ENCODE data around the gene CNGA2. TPM values are rescaled to one million over a fixed set of nuclear protein-coding genes. Genes with fewer than 3 reads are reported as not detected.

Gene CNGA2
- total and polyA plus RNA-seq, 2 experiments from 2014 or later: not detected

DNA sequence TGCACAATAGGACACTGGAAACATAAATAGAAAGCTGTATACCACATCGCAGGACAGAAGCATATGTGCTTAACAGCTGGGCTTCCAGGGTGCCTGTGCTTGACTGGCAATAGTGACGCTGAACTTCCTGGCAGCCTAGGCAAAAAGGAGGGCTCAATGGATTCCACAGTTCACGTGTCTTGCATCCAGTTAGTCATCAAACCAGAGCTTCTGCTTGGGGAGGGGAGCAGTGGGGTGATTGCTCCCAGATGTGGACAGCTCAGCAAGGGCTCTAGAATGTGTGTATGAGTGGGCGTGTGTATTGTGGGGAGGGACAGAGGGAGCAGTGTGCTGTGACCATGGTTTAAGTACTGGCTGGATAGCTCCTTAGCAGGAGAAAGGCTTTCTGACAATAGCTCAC, 37.0 kb upstream of the CNGA2 start (continued):
- TF ChIP-seq, protein P1, sequence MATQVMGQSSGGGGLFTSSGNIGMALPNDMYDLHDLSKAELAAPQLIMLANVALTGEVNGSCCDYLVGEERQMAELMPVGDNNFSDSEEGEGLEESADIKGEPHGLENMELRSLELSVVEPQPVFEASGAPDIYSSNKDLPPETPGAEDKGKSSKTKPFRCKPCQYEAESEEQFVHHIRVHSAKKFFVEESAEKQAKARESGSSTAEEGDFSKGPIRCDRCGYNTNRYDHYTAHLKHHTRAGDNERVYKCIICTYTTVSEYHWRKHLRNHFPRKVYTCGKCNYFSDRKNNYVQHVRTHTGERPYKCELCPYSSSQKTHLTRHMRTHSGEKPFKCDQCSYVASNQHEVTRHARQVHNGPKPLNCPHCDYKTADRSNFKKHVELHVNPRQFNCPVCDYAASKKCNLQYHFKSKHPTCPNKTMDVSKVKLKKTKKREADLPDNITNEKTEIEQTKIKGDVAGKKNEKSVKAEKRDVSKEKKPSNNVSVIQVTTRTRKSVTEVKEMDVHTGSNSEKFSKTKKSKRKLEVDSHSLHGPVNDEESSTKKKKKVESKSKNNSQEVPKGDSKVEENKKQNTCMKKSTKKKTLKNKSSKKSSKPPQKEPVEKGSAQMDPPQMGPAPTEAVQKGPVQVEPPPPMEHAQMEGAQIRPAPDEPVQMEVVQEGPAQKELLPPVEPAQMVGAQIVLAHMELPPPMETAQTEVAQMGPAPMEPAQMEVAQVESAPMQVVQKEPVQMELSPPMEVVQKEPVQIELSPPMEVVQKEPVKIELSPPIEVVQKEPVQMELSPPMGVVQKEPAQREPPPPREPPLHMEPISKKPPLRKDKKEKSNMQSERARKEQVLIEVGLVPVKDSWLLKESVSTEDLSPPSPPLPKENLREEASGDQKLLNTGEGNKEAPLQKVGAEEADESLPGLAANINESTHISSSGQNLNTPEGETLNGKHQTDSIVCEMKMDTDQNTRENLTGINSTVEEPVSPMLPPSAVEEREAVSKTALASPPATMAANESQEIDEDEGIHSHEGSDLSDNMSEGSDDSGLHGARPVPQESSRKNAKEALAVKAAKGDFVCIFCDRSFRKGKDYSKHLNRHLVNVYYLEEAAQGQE (IDR thresholded peaks at IDR 0.05; ENCODE audit: unreplicated experiment): no peak
- TF ChIP-seq, protein P2, sequence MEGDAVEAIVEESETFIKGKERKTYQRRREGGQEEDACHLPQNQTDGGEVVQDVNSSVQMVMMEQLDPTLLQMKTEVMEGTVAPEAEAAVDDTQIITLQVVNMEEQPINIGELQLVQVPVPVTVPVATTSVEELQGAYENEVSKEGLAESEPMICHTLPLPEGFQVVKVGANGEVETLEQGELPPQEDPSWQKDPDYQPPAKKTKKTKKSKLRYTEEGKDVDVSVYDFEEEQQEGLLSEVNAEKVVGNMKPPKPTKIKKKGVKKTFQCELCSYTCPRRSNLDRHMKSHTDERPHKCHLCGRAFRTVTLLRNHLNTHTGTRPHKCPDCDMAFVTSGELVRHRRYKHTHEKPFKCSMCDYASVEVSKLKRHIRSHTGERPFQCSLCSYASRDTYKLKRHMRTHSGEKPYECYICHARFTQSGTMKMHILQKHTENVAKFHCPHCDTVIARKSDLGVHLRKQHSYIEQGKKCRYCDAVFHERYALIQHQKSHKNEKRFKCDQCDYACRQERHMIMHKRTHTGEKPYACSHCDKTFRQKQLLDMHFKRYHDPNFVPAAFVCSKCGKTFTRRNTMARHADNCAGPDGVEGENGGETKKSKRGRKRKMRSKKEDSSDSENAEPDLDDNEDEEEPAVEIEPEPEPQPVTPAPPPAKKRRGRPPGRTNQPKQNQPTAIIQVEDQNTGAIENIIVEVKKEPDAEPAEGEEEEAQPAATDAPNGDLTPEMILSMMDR (conservative IDR thresholded peaks at IDR 0.05; ENCODE audit: low read depth in 2 of 2): no peak
- TF ChIP-seq ETS1 (IDR thresholded peaks at IDR 0.05) (no peak), ZNF114 (CRISPR knock-in tag; IDR thresholded peaks at IDR 0.05) (no peak), JUNB (IDR thresholded peaks at IDR 0.05; ENCODE audit: unreplicated experiment) (no peak), STAT1 (IDR thresholded peaks at IDR 0.05; ENCODE audit: unreplicated experiment) (no peak), NANOG (IDR thresholded peaks at IDR 0.05; ENCODE audit: borderline replicate concordance) (no peak)

DNA sequence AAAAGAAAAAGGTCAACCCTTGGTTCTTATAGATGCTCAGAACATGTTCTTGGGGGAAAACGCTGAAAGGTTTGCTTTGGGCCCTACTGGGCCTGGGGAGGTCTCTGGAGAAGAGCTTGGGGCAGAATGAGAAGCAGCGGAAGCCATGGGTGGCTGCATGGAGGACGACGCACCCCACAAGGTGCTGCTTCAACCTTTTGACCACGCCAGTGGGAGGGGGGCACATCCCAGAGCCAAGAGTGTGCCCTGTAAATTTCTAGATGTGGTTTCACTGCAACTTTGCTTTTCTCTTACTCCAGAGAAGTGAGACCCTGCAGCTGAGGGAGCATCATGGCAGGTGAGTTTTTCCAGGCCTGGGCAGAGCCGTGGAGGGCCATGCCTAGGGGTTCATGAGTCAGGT, 36.1 kb upstream of the CNGA2 start:
- H3K79me2 ChIP-seq (replicated peaks; ENCODE audit: insufficient read depth): no peaks in the 10 kb centered on the region
- peaks cover 4% of the 10 kb centered on the region; the same call in 1 of the 2 replicates for H3K27me3 ChIP-seq (ENCODE audit: insufficient read depth)
- no peak overlapping the region for H3K27ac Mint-ChIP-seq
- H3K36me3 ChIP-seq (ENCODE audit: insufficient read depth): no peaks in the 10 kb centered on the region
- H3K36me3 Mint-ChIP-seq (ENCODE audit: low read depth): no peaks in the 10 kb centered on the region
- no peak overlapping the region for H3K4me3 Mint-ChIP-seq
- peaks cover 10% of the 10 kb centered on the region for H3K27me3 Mint-ChIP-seq (ENCODE audit: insufficient read depth, low read depth, poor library complexity)
- no peak overlapping the region for H2AFZ ChIP-seq
- H3K9me3 Mint-ChIP-seq: no peaks in the 10 kb centered on the region
- ATAC-seq: no peak
- no peak overlapping the region for H3K27ac ChIP-seq (ENCODE audit: low read depth)
- H3K4me2 ChIP-seq: no peak overlapping the region
- H3K4me1 Mint-ChIP-seq: peaks cover 7% of the 10 kb centered on the region
- no peak for DNase-seq (ENCODE audit: low spot score)
- no peaks in the 10 kb centered on the region for H3F3A ChIP-seq (replicated peaks; ENCODE audit: low read depth)
- no peaks in the 10 kb centered on the region for H4K20me1 ChIP-seq (replicated peaks; ENCODE audit: insufficient read depth)
- no peak overlapping the region for H3K4me3 ChIP-seq
- H3K4me1 ChIP-seq (ENCODE audit: insufficient read depth): peaks cover 5% of the 10 kb centered on the region; the same call in 1 of the 2 replicates
- H3K9me2 ChIP-seq (ENCODE audit: insufficient read depth): no peaks in the 10 kb centered on the region
- TF ChIP-seq POLR2AphosphoS5 (IDR thresholded peaks at IDR 0.05; ENCODE audit: low read depth) (no peak), ZNF331 (CRISPR knock-in tag; IDR thresholded peaks at IDR 0.05; ENCODE audit: low read depth) (no peak), CREB1 (CRISPR knock-in tag; IDR thresholded peaks at IDR 0.05; ENCODE audit: low read depth) (no peak), STAT1 (IDR thresholded peaks at IDR 0.05; ENCODE audit: unreplicated experiment) (no peak), JUNB (IDR thresholded peaks at IDR 0.05; ENCODE audit: unreplicated experiment) (no peak), ZNF114 (CRISPR knock-in tag; IDR thresholded peaks at IDR 0.05) (no peak)
- TF ChIP-seq, protein P3, sequence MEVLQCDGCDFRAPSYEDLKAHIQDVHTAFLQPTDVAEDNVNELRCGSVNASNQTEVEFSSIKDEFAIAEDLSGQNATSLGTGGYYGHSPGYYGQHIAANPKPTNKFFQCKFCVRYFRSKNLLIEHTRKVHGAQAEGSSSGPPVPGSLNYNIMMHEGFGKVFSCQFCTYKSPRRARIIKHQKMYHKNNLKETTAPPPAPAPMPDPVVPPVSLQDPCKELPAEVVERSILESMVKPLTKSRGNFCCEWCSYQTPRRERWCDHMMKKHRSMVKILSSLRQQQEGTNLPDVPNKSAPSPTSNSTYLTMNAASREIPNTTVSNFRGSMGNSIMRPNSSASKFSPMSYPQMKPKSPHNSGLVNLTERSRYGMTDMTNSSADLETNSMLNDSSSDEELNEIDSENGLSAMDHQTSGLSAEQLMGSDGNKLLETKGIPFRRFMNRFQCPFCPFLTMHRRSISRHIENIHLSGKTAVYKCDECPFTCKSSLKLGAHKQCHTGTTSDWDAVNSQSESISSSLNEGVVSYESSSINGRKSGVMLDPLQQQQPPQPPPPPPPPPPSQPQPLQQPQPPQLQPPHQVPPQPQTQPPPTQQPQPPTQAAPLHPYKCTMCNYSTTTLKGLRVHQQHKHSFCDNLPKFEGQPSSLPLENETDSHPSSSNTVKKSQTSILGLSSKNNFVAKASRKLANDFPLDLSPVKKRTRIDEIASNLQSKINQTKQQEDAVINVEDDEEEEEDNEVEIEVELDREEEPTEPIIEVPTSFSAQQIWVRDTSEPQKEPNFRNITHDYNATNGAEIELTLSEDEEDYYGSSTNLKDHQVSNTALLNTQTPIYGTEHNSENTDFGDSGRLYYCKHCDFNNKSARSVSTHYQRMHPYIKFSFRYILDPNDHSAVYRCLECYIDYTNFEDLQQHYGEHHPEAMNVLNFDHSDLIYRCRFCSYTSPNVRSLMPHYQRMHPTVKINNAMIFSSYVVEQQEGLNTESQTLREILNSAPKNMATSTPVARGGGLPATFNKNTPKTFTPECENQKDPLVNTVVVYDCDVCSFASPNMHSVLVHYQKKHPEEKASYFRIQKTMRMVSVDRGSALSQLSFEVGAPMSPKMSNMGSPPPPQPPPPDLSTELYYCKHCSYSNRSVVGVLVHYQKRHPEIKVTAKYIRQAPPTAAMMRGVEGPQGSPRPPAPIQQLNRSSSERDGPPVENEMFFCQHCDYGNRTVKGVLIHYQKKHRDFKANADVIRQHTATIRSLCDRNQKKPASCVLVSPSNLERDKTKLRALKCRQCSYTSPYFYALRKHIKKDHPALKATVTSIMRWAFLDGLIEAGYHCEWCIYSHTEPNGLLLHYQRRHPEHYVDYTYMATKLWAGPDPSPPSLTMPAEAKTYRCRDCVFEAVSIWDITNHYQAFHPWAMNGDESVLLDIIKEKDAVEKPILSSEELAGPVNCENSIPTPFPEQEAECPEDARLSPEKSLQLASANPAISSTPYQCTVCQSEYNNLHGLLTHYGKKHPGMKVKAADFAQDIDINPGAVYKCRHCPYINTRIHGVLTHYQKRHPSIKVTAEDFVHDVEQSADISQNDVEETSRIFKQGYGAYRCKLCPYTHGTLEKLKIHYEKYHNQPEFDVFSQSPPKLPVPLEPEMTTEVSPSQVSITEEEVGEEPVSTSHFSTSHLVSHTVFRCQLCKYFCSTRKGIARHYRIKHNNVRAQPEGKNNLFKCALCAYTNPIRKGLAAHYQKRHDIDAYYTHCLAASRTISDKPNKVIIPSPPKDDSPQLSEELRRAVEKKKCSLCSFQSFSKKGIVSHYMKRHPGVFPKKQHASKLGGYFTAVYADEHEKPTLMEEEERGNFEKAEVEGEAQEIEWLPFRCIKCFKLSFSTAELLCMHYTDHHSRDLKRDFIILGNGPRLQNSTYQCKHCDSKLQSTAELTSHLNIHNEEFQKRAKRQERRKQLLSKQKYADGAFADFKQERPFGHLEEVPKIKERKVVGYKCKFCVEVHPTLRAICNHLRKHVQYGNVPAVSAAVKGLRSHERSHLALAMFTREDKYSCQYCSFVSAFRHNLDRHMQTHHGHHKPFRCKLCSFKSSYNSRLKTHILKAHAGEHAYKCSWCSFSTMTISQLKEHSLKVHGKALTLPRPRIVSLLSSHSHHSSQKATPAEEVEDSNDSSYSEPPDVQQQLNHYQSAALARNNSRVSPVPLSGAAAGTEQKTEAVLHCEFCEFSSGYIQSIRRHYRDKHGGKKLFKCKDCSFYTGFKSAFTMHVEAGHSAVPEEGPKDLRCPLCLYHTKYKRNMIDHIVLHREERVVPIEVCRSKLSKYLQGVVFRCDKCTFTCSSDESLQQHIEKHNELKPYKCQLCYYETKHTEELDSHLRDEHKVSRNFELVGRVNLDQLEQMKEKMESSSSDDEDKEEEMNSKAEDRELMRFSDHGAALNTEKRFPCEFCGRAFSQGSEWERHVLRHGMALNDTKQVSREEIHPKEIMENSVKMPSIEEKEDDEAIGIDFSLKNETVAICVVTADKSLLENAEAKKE (CRISPR knock-in tag; IDR thresholded peaks at IDR 0.05): no peak

All from GM23338 (cell line).